ENCODE data around the gene ABCB11. TPM values are rescaled to one million over a fixed set of nuclear protein-coding genes. Genes with fewer than 3 reads are reported as not detected.

The ABCB11 gene
- total and polyA plus RNA-seq, 2 donors (not counting 1 experiment from before 2014, with no cell fraction given), result not detected

GRCh38 chr2:169009865-169010579 lies 21.1 kb downstream of the ABCB11 start:
- intact Hi-C loops (cut with micrococcal nuclease), result no loop called here
- H4K20me1 ChIP-seq (ENCODE audit: control insufficient read depth, insufficient read depth, low read length, poor library complexity, severe bottlenecking), result no peaks in the 10 kb centered on the region
- no peaks in the 10 kb centered on the region for H3K79me2 ChIP-seq (ENCODE audit: control insufficient read depth, insufficient read depth, low read length)
- H3K4me1 ChIP-seq (ENCODE audit: control insufficient read depth in 2 of 2, insufficient read depth in 2 of 2, low read length in 2 of 2), result no peaks in the 10 kb centered on the region
- WGBS (ENCODE audit: insufficient coverage), result no CpG with 5 or more reads among the region's 3 CpGs
- TF ChIP-seq EZH2 (IDR thresholded peaks at IDR 0.05; ENCODE audit: borderline replicate concordance, insufficient read depth, low read depth, low read length, poor library complexity, severe bottlenecking), result no peak
- TF ChIP-seq, protein P1, sequence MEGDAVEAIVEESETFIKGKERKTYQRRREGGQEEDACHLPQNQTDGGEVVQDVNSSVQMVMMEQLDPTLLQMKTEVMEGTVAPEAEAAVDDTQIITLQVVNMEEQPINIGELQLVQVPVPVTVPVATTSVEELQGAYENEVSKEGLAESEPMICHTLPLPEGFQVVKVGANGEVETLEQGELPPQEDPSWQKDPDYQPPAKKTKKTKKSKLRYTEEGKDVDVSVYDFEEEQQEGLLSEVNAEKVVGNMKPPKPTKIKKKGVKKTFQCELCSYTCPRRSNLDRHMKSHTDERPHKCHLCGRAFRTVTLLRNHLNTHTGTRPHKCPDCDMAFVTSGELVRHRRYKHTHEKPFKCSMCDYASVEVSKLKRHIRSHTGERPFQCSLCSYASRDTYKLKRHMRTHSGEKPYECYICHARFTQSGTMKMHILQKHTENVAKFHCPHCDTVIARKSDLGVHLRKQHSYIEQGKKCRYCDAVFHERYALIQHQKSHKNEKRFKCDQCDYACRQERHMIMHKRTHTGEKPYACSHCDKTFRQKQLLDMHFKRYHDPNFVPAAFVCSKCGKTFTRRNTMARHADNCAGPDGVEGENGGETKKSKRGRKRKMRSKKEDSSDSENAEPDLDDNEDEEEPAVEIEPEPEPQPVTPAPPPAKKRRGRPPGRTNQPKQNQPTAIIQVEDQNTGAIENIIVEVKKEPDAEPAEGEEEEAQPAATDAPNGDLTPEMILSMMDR (IDR thresholded peaks at IDR 0.05), result no peak
- ChIA-PET POLR2A (no interaction called here), CTCF (no interaction called here)
- peaks cover 5% of the 10 kb centered on the region for H3K9me3 Mint-ChIP-seq (ENCODE audit: insufficient read depth)
- no peak overlapping the region for H3K4me3 ChIP-seq (ENCODE audit: control extremely low read depth in 1 of 5, extremely low read depth in 1 of 5, insufficient read depth in 1 of 5, low read depth in 2 of 5, low read length in 4 of 5)
- H3K4me1 Mint-ChIP-seq, result peaks cover 6% of the 10 kb centered on the region
- H3K9ac ChIP-seq (ENCODE audit: low read length), result no peak overlapping the region
- no peak overlapping the region for H3K27ac Mint-ChIP-seq
- H3K36me3 ChIP-seq (replicated peaks in 1 of 2; ENCODE audit: control extremely low read depth in 1 of 2, control insufficient read depth in 1 of 2, extremely low read depth in 1 of 2, insufficient read depth in 2 of 2, low read length in 1 of 2), result no peaks in the 10 kb centered on the region
- ATAC-seq (ENCODE audit: low read depth) (no peak), DNase-seq (no peak)
- H3K9me3 ChIP-seq (ENCODE audit: control extremely low read depth in 1 of 3, control insufficient read depth in 2 of 3, insufficient read depth in 1 of 3, low read length in 2 of 3), result no peaks in the 10 kb centered on the region
- no peak overlapping the region for H3K4me3 Mint-ChIP-seq
- H2AFZ ChIP-seq (ENCODE audit: insufficient read depth, low read depth, low read length, poor library complexity, severe bottlenecking), result no peak overlapping the region
- no peak overlapping the region for H3K4me2 ChIP-seq (replicated peaks; ENCODE audit: low read depth, low read length, poor library complexity, severe bottlenecking)
- H3K27me3 ChIP-seq (replicated peaks in 1 of 4; ENCODE audit: control extremely low read depth in 1 of 4, control insufficient read depth in 3 of 4, insufficient read depth in 4 of 4, low read length in 3 of 4), result no peaks in the 10 kb centered on the region
- peaks cover 8% of the 10 kb centered on the region for H3K27me3 Mint-ChIP-seq
- no peak overlapping the region for H3K27ac ChIP-seq (ENCODE audit: low read length in 2 of 2)

- ATAC-seq (ENCODE audit: low read depth), result no peak
- no peaks in the 10 kb centered on the region for H3K79me2 ChIP-seq (ENCODE audit: control insufficient read depth, insufficient read depth, low read length)
- no peaks in the 10 kb centered on the region for H3K9me3 ChIP-seq (ENCODE audit: control extremely low read depth in 1 of 3, control insufficient read depth in 2 of 3, insufficient read depth in 1 of 3, low read length in 2 of 3)
- Mint-ChIP-seq H3K27me3 (peaks cover 4% of the 10 kb centered on the region), H3K4me1 (peaks cover 6% of the 10 kb centered on the region), H3K4me3 (no peak overlapping the region), H3K27ac (no peak overlapping the region), H3K9me3 (ENCODE audit: insufficient read depth) (peaks cover 5% of the 10 kb centered on the region)
- POLR2A ChIA-PET, result no interaction called here
- H3K9ac ChIP-seq (ENCODE audit: low read length), result no peak overlapping the region
- no peaks in the 10 kb centered on the region for H3K27me3 ChIP-seq (replicated peaks in 1 of 4; ENCODE audit: control extremely low read depth in 1 of 4, control insufficient read depth in 3 of 4, insufficient read depth in 4 of 4, low read length in 3 of 4)
- CTCF ChIA-PET, result no interaction called here
- no peaks in the 10 kb centered on the region for H4K20me1 ChIP-seq (ENCODE audit: control insufficient read depth, insufficient read depth, low read length, poor library complexity, severe bottlenecking)
- H3K27ac ChIP-seq (ENCODE audit: low read length in 2 of 2), result no peak overlapping the region
- TF ChIP-seq, protein P1 (IDR thresholded peaks at IDR 0.05), result no peak
- TF ChIP-seq EZH2 (IDR thresholded peaks at IDR 0.05; ENCODE audit: borderline replicate concordance, insufficient read depth, low read depth, low read length, poor library complexity, severe bottlenecking), result no peak
- intact Hi-C loops (cut with micrococcal nuclease), result no loop called here
- 65% methylated on average over 2 of the region's 2 CpGs for WGBS (ENCODE audit: insufficient coverage)
- H2AFZ ChIP-seq (ENCODE audit: insufficient read depth, low read depth, low read length, poor library complexity, severe bottlenecking), result no peak overlapping the region
- H3K36me3 ChIP-seq (replicated peaks in 1 of 2; ENCODE audit: control extremely low read depth in 1 of 2, control insufficient read depth in 1 of 2, extremely low read depth in 1 of 2, insufficient read depth in 2 of 2, low read length in 1 of 2), result no peaks in the 10 kb centered on the region
- H3K4me3 ChIP-seq (ENCODE audit: control extremely low read depth in 1 of 5, extremely low read depth in 1 of 5, insufficient read depth in 1 of 5, low read depth in 2 of 5, low read length in 4 of 5), result no peak overlapping the region
- H3K4me2 ChIP-seq (replicated peaks; ENCODE audit: low read depth, low read length, poor library complexity, severe bottlenecking), result no peak overlapping the region
- DNase-seq, result no peak
- H3K4me1 ChIP-seq (ENCODE audit: control insufficient read depth in 2 of 2, insufficient read depth in 2 of 2, low read length in 2 of 2), result no peaks in the 10 kb centered on the region
Measured at GRCh38 chr2:169007941-169008340, 23.2 kb downstream of the ABCB11 start.
